ENCODE data around the gene IFI44.

The IFI44 gene

DNA sequence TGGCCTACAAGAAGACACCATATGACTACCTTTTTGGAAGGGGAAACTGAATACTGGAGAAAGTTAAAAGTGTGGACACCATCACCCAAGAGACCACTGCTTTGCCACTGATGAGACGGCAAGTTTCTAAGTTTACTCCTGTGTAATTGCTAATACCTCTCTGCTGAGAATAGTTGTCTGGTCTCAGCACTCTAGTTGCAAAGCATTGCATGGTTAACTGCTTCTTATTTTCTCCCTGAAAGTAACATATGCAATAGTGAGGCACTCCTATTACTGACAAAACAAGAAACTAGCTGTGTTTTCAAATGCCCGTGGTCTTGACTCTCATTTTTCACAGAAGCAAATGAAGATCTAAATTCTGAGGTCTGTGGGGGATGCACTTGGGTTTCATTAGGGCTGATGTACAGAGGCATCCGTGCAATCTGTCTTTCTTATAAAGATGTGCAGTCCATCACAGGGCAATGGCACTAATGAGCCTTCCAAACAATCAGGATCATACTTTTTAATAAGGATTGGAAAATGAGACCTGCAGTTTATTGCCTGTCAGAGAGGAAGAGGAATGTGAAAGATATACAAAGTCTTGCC is 62.9 kb downstream of the IFI44 start:
- no peak for DNase-seq (ENCODE audit: low spot score)

DNA sequence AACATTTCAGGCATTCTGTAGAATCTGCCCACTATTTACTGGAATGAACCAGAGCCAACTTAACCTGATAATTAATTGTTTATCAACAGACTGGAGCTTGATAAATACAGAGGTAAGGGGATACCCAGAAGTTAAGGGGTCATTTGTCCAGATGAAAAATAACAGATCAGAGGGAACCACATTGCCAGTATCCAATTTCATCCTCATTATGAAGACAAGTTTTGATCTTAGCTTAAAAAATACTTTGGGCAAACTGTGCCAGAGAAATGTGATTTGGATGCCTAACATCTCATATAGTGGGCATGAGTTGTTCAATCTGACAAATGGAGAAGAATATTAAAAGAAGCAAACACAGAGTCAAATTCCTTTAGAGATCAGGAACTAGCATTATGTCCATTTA is 63.7 kb downstream of the IFI44 start:
- DNase-seq (ENCODE audit: low spot score) = no peak

Measured in CD4-positive, alpha-beta T cell treated with Interleukin-15 for 4 hours (primary cell).